ENCODE measurements around the gene GNPTAB. TPM values are rescaled to one million over a fixed set of nuclear protein-coding genes. Genes with fewer than 3 reads are reported as not detected.

The GNPTAB gene
- total RNA-seq, 1 experiment from 2014 or later = 40.8 TPM

GRCh38 chr12:101697930-101698799 lies 132.6 kb downstream of the GNPTAB start:
- intact Hi-C loops (cut with micrococcal nuclease; ENCODE audit: unreplicated experiment) = loop anchor here (10.0 kb wide), 1 partner anchor 283 kb away; no protein-coding TSS in a partner anchor
- Histone ChIP-seq H3K4me3 (ENCODE audit: low read depth in 2 of 2, low read length in 2 of 2) (peak overlapping the region; percentile 92 to 94), H3K36me3 (ENCODE audit: control insufficient read depth, insufficient read depth, low read length) (peaks cover 3% of the 10 kb centered on the region), H3K27me3 (ENCODE audit: control insufficient read depth, insufficient read depth, low read length) (no peaks in the 10 kb centered on the region), H3K9me3 (ENCODE audit: control insufficient read depth, insufficient read depth, low read depth, low read length) (no peaks in the 10 kb centered on the region), H3K27ac (ENCODE audit: low read length) (peak overlapping the region; percentile 72), H3K4me1 (ENCODE audit: control insufficient read depth, insufficient read depth, low read length) (peaks cover 36% of the 10 kb centered on the region)
- TF ChIP-seq TCF7L2 (IDR thresholded peaks at IDR 0.05; ENCODE audit: low read depth, low read length) (no peak), SIN3A (IDR thresholded peaks at IDR 0.05; ENCODE audit: borderline replicate concordance, insufficient read depth, low read depth, low read length) (no peak), REST (IDR thresholded peaks at IDR 0.05; ENCODE audit: insufficient read depth in 1 of 2, low read depth in 2 of 2, low read length in 1 of 2) (no peak), CTCF (IDR thresholded peaks at IDR 0.05) (no peak), POLR2AphosphoS5 (IDR thresholded peaks at IDR 0.05; ENCODE audit: low read depth, low read length) (no peak)
- ATAC-seq (peak; percentile 67), DNase-seq (ENCODE audit: low read depth, low spot score) (no peak)
- ChIA-PET CTCF (no interaction called here), POLR2A (no interaction called here)
- in situ Hi-C loops (cut with HindIII; ENCODE audit: low pct_unique_long_range_greater_than_20kb, low sequenced_read_pairs) = no loop called here
- BruUV-seq (replicated peaks) = no TSS peak

- intact Hi-C loops (cut with micrococcal nuclease; ENCODE audit: unreplicated experiment) (loop anchor here (10.0 kb wide), 1 partner anchor 283 kb away; no protein-coding TSS in a partner anchor), in situ Hi-C loops (cut with HindIII; ENCODE audit: low pct_unique_long_range_greater_than_20kb, low sequenced_read_pairs) (no loop called here)
- peak within 1 kb of the TSS; percentile 83 for H3K27ac ChIP-seq (ENCODE audit: low read length)
- BruUV-seq (replicated peaks) = no TSS peak
- ATAC-seq = peak; percentile 88
- peak within 1 kb of the TSS; percentile 92 to 94 for H3K4me3 ChIP-seq (ENCODE audit: low read depth in 2 of 2, low read length in 2 of 2)
- no peak for DNase-seq (ENCODE audit: low read depth, low spot score)
- peaks cover 28% of the 10 kb centered on the region for H3K4me1 ChIP-seq (ENCODE audit: control insufficient read depth, insufficient read depth, low read length)
- ChIA-PET POLR2A (interaction anchor here (0.6 kb wide), 1 partner anchor 703 kb away, joined by 3 read pairs; no protein-coding TSS in a partner anchor), CTCF (no interaction called here)
- TF ChIP-seq POLR2AphosphoS5 (IDR thresholded peaks at IDR 0.05; ENCODE audit: low read depth, low read length) = peak; percentile 45; the same call in 1 of the 2 replicates
- no peak for TF ChIP-seq SIN3A (IDR thresholded peaks at IDR 0.05; ENCODE audit: borderline replicate concordance, insufficient read depth, low read depth, low read length)
- no peaks in the 10 kb centered on the region for H3K9me3 ChIP-seq (ENCODE audit: control insufficient read depth, insufficient read depth, low read depth, low read length)
- H3K36me3 ChIP-seq (ENCODE audit: control insufficient read depth, insufficient read depth, low read length) = peaks cover 3% of the 10 kb centered on the region; the same call in 1 of the 2 replicates
- H3K27me3 ChIP-seq (ENCODE audit: control insufficient read depth, insufficient read depth, low read length) = no peaks in the 10 kb centered on the region
Measured at GRCh38 chr12:101697197-101697929, 133.4 kb downstream of the GNPTAB start, which contains the start of gene CHPT1. TSS of gene CHPT1 (plus strand) at chr12:101697640. CDS start at chr12:101697862, 222 bp downstream.

Data from Panc1 (cell line).